Transverse colon (tissue), 4 donors: ENCODE measurements around the gene SOWAHA. TPM values are rescaled to one million over a fixed set of nuclear protein-coding genes. Genes with fewer than 3 reads are reported as not detected.

ENCODE experiments used
- DNase-seq: peaks from one replicate; pipeline ENCODE4 v3.0.0-alpha.2; 2019
- H3K27ac ChIP-seq, 4 donors: fragments of 200-600 bp; sonication (generic); 2 replicates each; pipeline ENCODE4 v1.5.1; 2016 to 2018; ENCODE audit warnings: inconsistent platforms in 4 of 4
- H3K27me3 ChIP-seq: fragments of 200-600 bp; sonication (generic); 2 replicates; pipeline ENCODE4 v1.5.1; 2017; ENCODE audit warnings: inconsistent platforms
- H3K36me3 ChIP-seq, 4 donors: fragments of 200-600 bp; sonication (generic); 2 replicates each; pipeline ENCODE4 v1.5.1; 2017 to 2019; ENCODE audit warnings: inconsistent platforms in 4 of 4
- H3K4me1 ChIP-seq, 4 donors: fragments of 200-600 bp; sonication (generic); 2 replicates each; pipeline ENCODE4 v1.5.1; 2017 to 2020; ENCODE audit warnings: inconsistent platforms in 4 of 4
- H3K4me3 ChIP-seq, 4 donors: fragments of 200-600 bp; sonication (generic); 1 replicate in 1 of 4; 2 replicates in 3 of 4; pipeline versions ENCODE4 v1.5.1 to v1.6.1; 2017 to 2019; ENCODE audit warnings: inconsistent platforms in 4 of 4
- H3K9me3 ChIP-seq, 2 donors: fragments of 200-600 bp; sonication (generic); 2 replicates each; pipeline ENCODE4 v1.5.1; 2017 to 2019; ENCODE audit warnings: inconsistent platforms in 2 of 2
- CTCF ChIP-seq, 5 experiments: fragments of 200-600 bp in 3 of 5; fragments of 450-650 bp in 2 of 5; sonication (generic) in 3 of 5; IDR thresholded peaks; 1 replicate in 2 of 5; 2 replicates in 3 of 5; pipeline ENCODE4 v1.5.1; 2016 to 2017; ENCODE audit warnings: antibody characterized with exemption in 5 of 5, inconsistent platforms in 3 of 5, mild to moderate bottlenecking in 2 of 5, moderate library complexity in 1 of 5
- EP300 ChIP-seq: sonication (generic); formaldehyde crosslinking; IDR thresholded peaks from one replicate; pipeline ENCODE4 v1.6.1; 2017; ENCODE audit warnings: antibody characterized with exemption, low read depth
- POLR2A ChIP-seq: fragments of 450-650 bp; IDR thresholded peaks from one replicate; pipeline ENCODE4 v1.6.1; 2016; ENCODE audit warnings: antibody characterized with exemption, mild to moderate bottlenecking, moderate library complexity
- POLR2AphosphoS5 ChIP-seq, 3 donors: sonication (generic); formaldehyde crosslinking; IDR thresholded peaks; one replicate each; pipeline ENCODE4 v1.6.1; 2016; ENCODE audit warnings: antibody characterized with exemption in 3 of 3
- WGBS, 2 donors: methylation state at CpG; one replicate each; pipeline ENCODE4 v1.1.5; 2018; ENCODE audit warnings: low coverage in 1 of 2; 5-methylcytosine and 5-hydroxymethylcytosine counted together
- in situ Hi-C, 4 donors: fragments of 200-750 bp; cut with MboI; loops; one replicate each; pipeline versions ENCODE4 v1.15.0 to v1.15.1; 2017; ENCODE audit warnings: low sequenced_read_pairs in 3 of 4, low pct_ligation_motif_present in 1 of 4, low pct_unique_long_range_greater_than_20kb in 1 of 4
- intact Hi-C: fragments of 100-400 bp; cut with DNase I; formaldehyde crosslinking; loops from one replicate; pipeline ENCODE4 v1.15.1; 2023; ENCODE audit warnings: low total_unique reads
- total RNA-seq, 4 donors: library from RNA; depleted of rRNA; stranded (reverse); fragments of >200 nt; gene quantifications; one replicate each; pipeline ENCODE4 v1.1.0, GENCODE V29; 2016

The SOWAHA gene
- total RNA-seq, 4 donors from 2014 or later: 35.2 to 93.5 (median 76.0) TPM

- in situ Hi-C loops (loop anchor here in 1 of 4 donors (25.0 kb wide), 1 partner anchor 389 kb away; no protein-coding TSS in a partner anchor), intact Hi-C loops (no loop called here)
Measured at GRCh38 chr5:132776131-132776937, 36.8 kb upstream of the SOWAHA start.

DNA sequence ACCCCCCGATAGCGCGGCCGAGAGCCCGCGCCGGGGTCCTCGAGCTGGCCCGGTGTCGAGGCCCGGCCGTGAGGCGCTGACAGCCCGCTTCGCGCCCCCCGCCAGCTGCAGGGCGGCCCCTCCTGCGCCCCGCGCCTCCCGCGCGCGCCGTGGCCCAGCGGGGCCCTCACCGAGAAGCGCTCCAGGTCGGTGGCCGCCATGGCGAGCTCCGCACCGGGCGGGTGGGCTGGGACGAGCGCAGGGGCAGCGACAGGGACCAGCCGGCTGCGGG is 36.2 kb upstream of the SOWAHA start:
- Histone ChIP-seq H3K4me1 (peaks cover 7 to 26% (median 21%) of the 10 kb centered on the region in 4 donors), H3K4me3 (peak overlapping the region; percentile 83 to 94 (median 88)), H3K9me3 (no peaks in the 10 kb centered on the region), H3K27me3 (no peaks in the 10 kb centered on the region), H3K36me3 (no peaks in the 10 kb centered on the region), H3K27ac (peak overlapping the region; percentile 80 to 84 (median 83))
- TF ChIP-seq POLR2AphosphoS5 (IDR thresholded peaks at IDR 0.05) (no peak), EP300 (no peak), POLR2A (no peak), CTCF (IDR thresholded peaks at IDR 0.05) (no peak)
- 1% methylated on average over 14 of the region's 40 CpGs; no CpG with 5 or more reads in 1 of the 2 donors for WGBS, 2 donors
- in situ Hi-C loops: loop anchor here in 1 of 4 donors (25.0 kb wide), 1 partner anchor 390 kb away; no protein-coding TSS in a partner anchor
- DNase-seq: no peak
- intact Hi-C loops: no loop called here

More at GRCh38 chr5:132776131-132776937, 36.8 kb upstream of the SOWAHA start:
- 16% methylated on average over 13 of the region's 39 CpGs; no CpG with 5 or more reads in 1 of the 2 donors for WGBS, 2 donors
- peaks cover 7 to 29% (median 21%) of the 10 kb centered on the region in 4 donors for H3K4me1 ChIP-seq
- no peaks in the 10 kb centered on the region for H3K27me3 ChIP-seq
- peak overlapping the region; percentile 80 to 84 (median 83) for H3K27ac ChIP-seq
- H3K4me3 ChIP-seq: peak overlapping the region; percentile 83 to 94 (median 88)
- no peaks in the 10 kb centered on the region for H3K36me3 ChIP-seq
- DNase-seq: peak; percentile 49
- H3K9me3 ChIP-seq: no peaks in the 10 kb centered on the region
- TF ChIP-seq CTCF (IDR thresholded peaks at IDR 0.05): no peak
- TF ChIP-seq POLR2A: peak; percentile 22
- TF ChIP-seq EP300: no peak
- no peak for TF ChIP-seq POLR2AphosphoS5 (IDR thresholded peaks at IDR 0.05)

DNA sequence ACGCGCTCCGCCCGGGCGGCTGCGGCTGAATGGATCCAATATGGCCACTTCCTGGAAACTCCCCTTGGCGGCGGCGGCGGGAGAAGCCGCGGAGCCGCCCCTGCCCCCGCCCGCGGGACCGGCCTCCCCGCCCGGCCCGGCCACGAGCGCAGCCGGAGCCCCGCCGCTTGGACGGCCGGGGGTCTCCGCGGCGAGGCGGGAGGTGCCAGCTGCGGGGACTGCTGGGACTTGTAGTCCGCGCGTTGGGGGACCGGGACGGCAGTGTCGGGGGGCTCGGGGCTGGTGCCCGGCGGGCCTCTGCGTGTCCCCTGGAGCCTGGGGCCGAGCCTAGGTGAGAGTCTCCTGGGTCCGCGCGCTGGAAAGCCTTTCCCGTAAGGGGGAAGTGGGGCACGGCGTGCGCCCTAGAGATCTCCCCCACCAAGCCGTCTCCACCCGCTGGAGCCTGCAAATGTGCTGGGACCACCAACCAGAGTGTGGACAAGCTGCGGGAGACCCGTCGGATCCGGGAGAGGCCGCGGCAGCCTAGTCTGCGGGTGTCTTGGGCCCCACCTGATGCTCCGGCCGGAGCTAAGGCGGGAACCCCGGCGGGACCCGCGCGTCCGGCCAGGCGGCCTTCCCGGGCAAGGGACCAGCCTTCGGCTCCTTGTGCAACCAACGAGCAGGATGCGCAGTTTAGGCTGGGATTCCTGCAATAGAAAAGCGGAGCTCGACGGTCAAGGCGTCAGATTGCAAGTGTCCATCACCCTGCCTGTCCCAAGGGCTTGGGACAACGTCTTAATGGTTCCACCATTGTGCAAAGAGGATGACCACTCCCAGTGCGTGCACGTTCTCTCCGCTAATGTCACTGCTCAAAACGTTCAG is 35.7 kb upstream of the SOWAHA start, which contains the start of gene SEPTIN8:
Gene SEPTIN8 (minus strand): TSS at position 31 of the 861 bp plus-strand sequence. CDS start 102 bp downstream, outside the sequence.
- Histone ChIP-seq H3K4me1 (peaks cover 7 to 26% (median 21%) of the 10 kb centered on the region in 4 donors), H3K27ac (peak within 1 kb of the TSS; percentile 80 to 84 (median 83)), H3K4me3 (peak within 1 kb of the TSS; percentile 83 to 94 (median 88)), H3K36me3 (no peaks in the 10 kb centered on the region), H3K9me3 (no peaks in the 10 kb centered on the region), H3K27me3 (no peaks in the 10 kb centered on the region)
- DNase-seq: peak; percentile 59
- TF ChIP-seq EP300 (no peak), POLR2AphosphoS5 (IDR thresholded peaks at IDR 0.05) (no peak), POLR2A (no peak), CTCF (IDR thresholded peaks at IDR 0.05) (peak in 1 of 5 experiments; percentile 1)
- intact Hi-C loops (no loop called here), in situ Hi-C loops (loop anchor here in 1 of 4 donors (25.0 kb wide), 1 partner anchor 390 kb away; no protein-coding TSS in a partner anchor)
- WGBS, 2 donors: 3 to 14% methylated on average over 13 to 39 of the region's 82 CpGs

DNA sequence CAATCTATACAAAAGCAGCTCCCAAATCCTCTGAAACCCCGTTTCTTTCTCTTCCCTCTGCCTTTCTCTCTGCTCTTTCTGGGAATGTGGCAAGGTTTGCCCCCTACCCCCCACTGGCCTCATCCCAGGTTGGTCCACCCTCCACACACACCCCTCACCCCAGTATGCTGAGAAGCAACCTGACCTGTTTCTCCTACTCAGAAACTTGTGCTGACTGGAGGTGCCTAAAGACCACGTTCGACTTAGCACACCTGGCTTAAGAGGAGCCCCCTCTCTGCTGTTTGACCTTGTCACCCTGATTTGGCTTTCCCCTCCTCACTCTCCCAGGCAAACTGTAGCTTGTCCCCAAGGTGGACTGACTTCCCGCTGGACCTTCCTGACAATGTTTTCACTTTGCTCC is 35.0 kb upstream of the SOWAHA start:
- no peaks in the 10 kb centered on the region for H3K36me3 ChIP-seq
- in situ Hi-C loops: loop anchor here in 1 of 4 donors (25.0 kb wide), 1 partner anchor 391 kb away; no protein-coding TSS in a partner anchor
- intact Hi-C loops: no loop called here
- no peak for TF ChIP-seq POLR2A
- no peak for TF ChIP-seq EP300
- TF ChIP-seq POLR2AphosphoS5 (IDR thresholded peaks at IDR 0.05): no peak
- no peak for TF ChIP-seq CTCF (IDR thresholded peaks at IDR 0.05)
- H3K27ac ChIP-seq: peak overlapping the region in 3 of 4 donors; percentile 80 to 84 (median 83)
- no peaks in the 10 kb centered on the region for H3K27me3 ChIP-seq
- H3K4me1 ChIP-seq: peaks cover 7 to 26% (median 21%) of the 10 kb centered on the region in 4 donors
- WGBS, 2 donors: 60 to 80% methylated on average over 2 to 4 of the region's 4 CpGs
- DNase-seq: no peak
- peak overlapping the region in 3 of 4 donors; percentile 83 to 94 (median 94) for H3K4me3 ChIP-seq
- H3K9me3 ChIP-seq: no peaks in the 10 kb centered on the region
